Amniotic stem cell (primary cell): ENCODE results near the gene SELPLG.
"Not testable (repeated sequence)": the region's sequence is repeated elsewhere in the genome, so short reads cannot be mapped to it uniquely, and the experiment has no call there.

ENCODE experiments used
- DNase-seq: peaks from one replicate; lab custom pipeline; 2025; lab: John Stamatoyannopoulos, UW

SELPLG gene

DNA sequence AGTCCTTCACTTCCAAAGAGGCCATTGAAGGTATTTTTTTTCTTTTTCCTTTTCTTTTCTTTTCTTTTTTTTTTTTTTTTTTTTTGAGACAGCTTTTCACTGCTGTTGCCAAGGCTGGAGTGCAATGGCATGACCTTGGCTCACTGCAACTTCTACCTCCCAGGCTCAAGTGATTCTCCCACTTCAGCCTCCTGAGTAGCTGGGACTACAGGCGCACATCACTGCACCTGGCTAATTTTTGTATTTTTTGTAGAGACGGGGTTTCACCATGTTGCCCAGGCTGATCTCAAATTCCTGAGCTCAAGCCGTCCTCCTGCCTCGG, 14.8 kb downstream of the SELPLG start:
- DNase-seq: not testable (repeated sequence)

- peak; percentile 53 for DNase-seq
Measured at GRCh38 chr12:108618079-108618952, 15.4 kb downstream of the SELPLG start.

DNA sequence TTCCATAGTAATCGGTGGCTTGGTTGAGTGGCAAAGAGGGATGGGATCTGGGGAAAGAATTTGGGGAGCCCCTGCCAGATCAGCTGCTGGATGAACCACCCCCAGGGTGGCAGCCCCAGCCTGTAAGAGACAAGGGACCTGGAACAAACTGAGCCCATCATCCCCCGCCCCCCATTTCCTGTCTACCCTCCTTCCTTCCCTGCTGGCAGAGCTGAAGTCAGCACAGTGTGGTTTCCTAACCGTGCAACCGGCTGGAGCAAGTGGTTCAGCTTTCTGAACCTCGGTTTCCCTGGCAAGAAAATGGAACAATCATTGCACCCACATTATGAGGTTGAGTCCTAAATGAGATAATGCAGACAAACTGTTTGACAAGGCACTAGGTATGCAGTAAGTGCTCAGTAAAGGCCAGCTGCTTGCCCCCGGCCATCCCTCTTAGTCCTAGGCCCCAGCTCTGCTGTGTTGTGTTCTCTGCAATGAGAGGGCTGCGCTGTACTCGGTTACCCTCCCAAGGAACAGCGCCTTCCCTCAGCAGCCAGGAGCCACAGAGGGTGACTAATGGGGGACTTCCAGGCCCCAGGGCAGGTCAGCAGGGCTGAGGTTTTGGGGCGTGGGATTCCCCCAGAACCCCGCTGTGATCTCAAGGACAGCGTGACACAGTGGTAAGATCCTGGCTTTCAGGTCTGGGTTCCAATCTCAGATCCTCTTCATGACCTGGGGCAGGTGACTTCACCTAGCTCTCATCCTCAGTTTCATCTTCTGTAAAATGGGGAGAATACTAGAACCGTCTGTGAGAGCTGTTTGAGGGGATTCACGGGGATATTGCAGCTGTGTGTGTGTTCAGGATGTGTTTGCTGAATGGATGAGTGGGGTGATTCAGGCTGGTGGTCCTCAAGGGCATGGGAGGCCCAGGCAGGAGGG, 16.5 kb downstream of the SELPLG start:
- no peak for DNase-seq

DNA sequence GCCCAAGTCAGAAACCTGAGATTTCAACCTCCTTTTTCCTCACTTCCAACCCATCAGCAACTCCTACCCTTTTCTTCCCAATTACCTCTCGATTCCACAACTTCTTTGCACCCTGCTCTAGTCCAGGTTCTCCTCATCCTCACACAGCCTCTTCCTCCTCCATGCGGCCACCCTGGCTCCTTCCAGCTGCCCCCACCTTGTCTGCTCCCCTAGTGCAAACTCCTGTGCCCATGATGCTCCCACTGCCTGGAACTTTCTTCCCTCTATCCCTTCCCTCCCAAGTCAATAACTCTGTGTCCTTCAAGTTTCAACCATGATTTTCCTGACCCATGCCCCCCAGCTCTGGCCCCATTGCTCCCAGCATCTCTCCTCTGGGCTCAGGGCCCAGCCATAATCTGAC, 17.3 kb downstream of the SELPLG start:
- DNase-seq: no peak

GRCh38 chr12:108615918-108616317, 17.8 kb downstream of the SELPLG start:
- DNase-seq: no peak

GRCh38 chr12:108614639-108615038, 19.1 kb downstream of the SELPLG start:
- DNase-seq: no peak

- DNase-seq: no peak
Measured at GRCh38 chr12:108614041-108614440, 19.7 kb downstream of the SELPLG start.

DNA sequence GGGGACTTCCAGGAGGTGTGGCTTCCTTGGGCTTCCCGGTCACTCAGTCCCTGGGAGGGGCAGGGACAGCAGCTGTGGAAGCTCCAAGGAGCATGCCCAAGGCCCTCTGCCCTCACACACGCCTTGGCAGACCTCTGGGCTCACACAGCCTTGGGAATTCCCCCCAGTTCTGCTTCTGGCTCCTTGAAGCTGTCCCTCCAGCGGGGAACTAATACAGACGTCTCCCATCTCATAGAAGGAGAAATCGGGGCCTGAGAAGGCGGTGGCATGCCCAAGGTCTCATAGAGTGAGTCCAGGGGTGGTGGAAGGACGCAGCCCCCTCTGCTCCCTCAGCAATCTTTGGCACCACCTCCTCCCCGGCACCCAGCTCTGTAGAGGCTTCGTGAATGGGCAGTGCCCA, 20.1 kb downstream of the SELPLG start:
- DNase-seq: no peak

GRCh38 chr12:108612788-108613282, 20.9 kb downstream of the SELPLG start:
- DNase-seq: no peak

- no peak for DNase-seq
Measured at GRCh38 chr12:108611884-108612415, 21.7 kb downstream of the SELPLG start.

DNA sequence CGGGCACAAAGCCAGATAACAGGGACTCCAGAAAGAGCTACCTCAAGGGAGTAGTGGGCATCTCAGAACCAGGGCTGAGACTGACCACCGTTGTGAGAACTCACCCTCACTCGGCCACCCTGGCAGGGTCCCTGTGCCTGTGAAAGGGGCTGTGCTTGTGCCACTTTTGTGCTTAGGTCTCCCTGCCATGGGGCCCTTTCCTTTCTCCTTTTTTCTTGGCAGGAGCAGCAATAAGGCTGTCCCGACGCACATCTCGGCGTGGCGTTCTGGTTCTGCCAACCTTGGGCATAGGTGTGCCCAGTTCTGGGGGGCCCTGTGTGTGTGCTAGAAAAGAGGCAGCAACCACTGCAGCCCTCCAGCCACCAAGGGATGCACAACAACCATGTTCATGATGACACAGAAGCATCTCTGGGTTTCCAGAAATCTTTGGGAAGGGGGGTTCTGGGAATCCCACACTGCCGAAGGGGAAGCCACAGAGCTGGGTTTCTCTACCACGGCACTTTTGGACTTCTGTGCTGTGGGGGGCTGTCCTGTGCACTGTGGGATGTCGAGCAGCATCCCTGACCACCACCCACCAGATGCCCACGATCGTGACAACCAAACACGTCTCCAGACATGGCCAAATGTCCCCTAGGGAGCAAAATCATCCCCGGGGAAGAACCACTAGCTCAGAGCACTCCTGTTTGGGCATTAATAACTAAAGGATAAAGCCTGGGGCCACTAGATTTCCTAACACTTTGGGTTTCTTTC, 22.7 kb downstream of the SELPLG start:
- DNase-seq: no peak

- no peak for DNase-seq
Measured at GRCh38 chr12:108610336-108610815, 23.3 kb downstream of the SELPLG start.

- peak; percentile 48 for DNase-seq
Measured at GRCh38 chr12:108609537-108610335, 24.0 kb downstream of the SELPLG start.

DNA sequence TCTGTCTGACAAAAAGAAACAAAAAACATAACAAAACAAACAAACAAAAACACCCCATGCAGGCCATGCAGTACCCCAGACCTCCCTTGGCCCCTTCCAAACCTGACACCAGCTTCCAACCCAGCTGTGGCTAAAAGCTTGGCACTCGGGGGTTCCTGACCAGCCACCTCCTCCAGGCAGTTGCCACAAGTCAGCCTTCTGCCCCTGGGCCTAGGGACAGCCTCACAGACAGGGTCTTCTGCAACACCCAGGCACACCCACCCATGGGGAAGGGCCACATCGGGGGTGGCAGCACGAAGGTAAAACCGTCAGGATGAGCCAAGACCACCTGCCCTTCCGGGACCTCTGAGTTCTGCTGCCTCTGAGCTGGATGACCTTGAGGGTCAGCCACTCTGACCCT, 25.1 kb downstream of the SELPLG start:
- DNase-seq: no peak

- no peak for DNase-seq
Measured at GRCh38 chr12:108607981-108608600, 25.6 kb downstream of the SELPLG start.

DNA sequence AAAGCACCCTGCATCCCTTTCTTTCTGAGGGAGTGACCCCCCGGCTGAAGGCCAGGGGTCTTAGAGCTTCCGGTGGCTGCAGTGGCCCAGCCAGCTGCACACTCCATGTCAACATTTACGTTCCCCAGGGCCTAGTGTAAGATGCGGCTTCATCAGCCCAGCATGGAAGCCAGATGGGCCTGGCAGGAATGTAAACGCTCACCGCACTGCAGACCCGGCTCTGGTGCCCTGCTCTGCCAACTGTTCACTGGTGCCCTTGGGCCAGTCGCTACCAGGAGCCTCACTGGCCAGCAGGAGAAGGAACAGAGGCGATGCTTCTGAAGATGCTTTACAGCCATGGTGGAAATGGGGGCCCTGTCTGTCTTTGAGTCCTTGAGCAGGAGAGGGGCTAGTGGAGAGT, 27.2 kb downstream of the SELPLG start:
- DNase-seq: no peak

DNA sequence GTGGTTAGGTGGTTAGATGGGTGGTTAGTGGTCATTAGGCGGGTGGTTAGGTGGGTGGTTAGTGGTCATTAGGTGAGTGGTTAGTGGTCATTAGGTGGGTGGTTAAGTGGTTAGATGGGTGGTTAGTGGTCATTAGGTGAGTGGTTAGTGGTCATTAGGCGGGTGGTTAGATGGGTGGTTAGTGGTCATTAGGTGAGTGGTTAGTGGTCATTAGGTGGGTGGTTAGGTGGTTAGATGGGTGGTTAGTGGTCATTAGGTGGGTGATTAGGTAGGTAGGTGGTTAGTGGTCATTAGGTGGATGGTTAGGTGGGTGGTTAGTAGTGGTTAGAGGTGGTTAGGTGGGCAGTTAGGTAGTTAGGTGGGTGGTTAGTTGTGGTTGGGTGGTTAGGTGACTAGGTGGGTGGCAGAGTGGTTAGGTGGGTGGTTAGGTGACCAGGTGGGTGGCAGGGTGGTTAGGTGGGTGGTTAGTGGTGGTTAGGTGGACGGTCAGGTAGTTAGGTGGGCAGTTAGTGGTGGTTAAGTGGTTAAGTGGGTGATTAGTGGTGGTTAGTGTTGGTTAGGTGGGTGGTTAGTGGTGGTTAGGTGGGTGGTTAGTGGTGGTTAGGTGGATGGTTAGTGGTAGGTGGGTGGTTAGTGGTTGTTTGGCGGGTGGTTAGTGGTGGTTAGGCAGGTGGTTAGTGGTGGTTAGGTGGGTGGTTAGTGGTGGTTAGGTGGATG, 27.8 kb downstream of the SELPLG start:
- DNase-seq: no peak

DNA sequence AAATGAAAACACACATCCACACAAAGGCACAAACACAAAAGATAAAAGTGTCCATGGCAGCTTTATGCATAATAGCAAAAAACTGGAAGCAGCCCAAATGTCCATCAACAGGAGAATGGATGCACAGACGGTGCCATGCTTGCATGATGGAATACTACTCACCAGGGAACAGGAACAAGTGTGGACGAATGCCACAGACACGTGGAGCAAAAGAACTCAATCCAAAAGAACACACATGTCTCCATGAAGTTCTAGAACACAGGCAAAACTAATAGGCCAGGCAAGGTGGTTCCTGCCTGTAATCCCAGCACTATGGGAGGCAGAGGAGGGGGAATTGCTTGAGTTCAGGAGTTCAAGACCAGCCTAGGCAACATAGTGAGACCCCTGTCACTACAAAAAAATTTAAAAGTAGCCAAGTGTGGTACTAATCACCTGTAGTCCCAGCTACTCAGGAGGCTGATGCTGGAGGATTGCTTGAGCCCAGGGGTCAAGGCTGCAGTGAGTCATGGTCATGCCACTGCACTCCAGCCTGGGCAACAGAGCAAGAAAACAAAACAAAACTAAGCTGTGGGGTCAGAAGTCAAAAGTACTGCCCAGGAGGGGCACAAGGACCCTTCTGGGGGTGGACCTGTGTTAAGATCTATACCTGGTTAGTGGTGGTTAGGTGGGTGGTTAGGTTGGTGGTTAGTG, 28.5 kb downstream of the SELPLG start:
- no peak for DNase-seq
